B cell (primary cell): ENCODE data around the gene HS3ST5. TPM values are rescaled to one million over a fixed set of nuclear protein-coding genes. Genes with fewer than 3 reads are reported as not detected.

Source experiments
- ATAC-seq: fragments of 200-7000 bp; cut with Tn5 transposase; one replicate; pipeline ENCODE4 v1.10.0; 2021; ENCODE audit warnings: low read depth, mild to moderate bottlenecking, moderate number of reproducible peaks, moderate library complexity
- CTCF ChIA-PET: fragments of 350-600 bp; sonication (Branson Sonifier 250); formaldehyde crosslinking; loops from one replicate; lab custom pipeline; 2021; ENCODE audit warnings: antibody characterized with exemption, inconsistent platforms; lab: Charles Lee
- POLR2A ChIA-PET: fragments of 350-600 bp; sonication (Branson Sonifier 250); formaldehyde crosslinking; loops from one replicate; lab custom pipeline; 2021; ENCODE audit warnings: antibody characterized with exemption; lab: Charles Lee
- DNase-seq: peaks from one replicate; pipeline ENCODE4 v3.0.0; 2013
- H2AFZ ChIP-seq: 2 replicates; pipeline ENCODE4 v1.6.1; 2012; ENCODE audit warnings: mild to moderate bottlenecking, low read depth, low read length; ENCODE audit not compliant: insufficient read depth, poor library complexity, severe bottlenecking
- H3K27ac ChIP-seq, 2 donors: 1 replicate in 1 of 2; 2 replicates in 1 of 2; pipeline ENCODE4 v1.5.1; 2012 to 2013; ENCODE audit warnings: low read length in 2 of 2, mild to moderate bottlenecking in 2 of 2, moderate library complexity in 1 of 2
- H3K27me3 ChIP-seq, 4 experiments: fragments of 200-600 bp in 1 of 4; sonication (generic) in 1 of 4; replicated peaks in 1 of 4; 1 replicate in 2 of 4; 2 replicates in 2 of 4; pipeline versions ENCODE4 v1.6.1 to v1.7.0; 2013 to 2016; ENCODE audit warnings: low read length in 3 of 4, mild to moderate bottlenecking in 2 of 4, mixed read lengths in 1 of 4, moderate library complexity in 1 of 4; ENCODE audit not compliant: insufficient read depth in 4 of 4, control insufficient read depth in 3 of 4; ENCODE audit errors: control extremely low read depth in 1 of 4
- H3K36me3 ChIP-seq, 2 experiments: replicated peaks in 1 of 2; 1 replicate in 1 of 2; 2 replicates in 1 of 2; pipeline versions ENCODE4 v1.6.1 to v1.7.1; 2013; ENCODE audit warnings: low read length in 1 of 2; ENCODE audit not compliant: insufficient read depth in 2 of 2, control insufficient read depth in 1 of 2; ENCODE audit errors: control extremely low read depth in 1 of 2, extremely low read depth in 1 of 2
- H3K4me1 ChIP-seq, 2 donors: fragments of 200-600 bp in 1 of 2; sonication (generic) in 1 of 2; 1 replicate in 1 of 2; 2 replicates in 1 of 2; pipeline versions ENCODE4 v1.5.1 to v1.6.1; 2013 to 2017; ENCODE audit warnings: low read length in 2 of 2; ENCODE audit not compliant: control insufficient read depth in 2 of 2, insufficient read depth in 2 of 2
- H3K4me2 ChIP-seq: replicated peaks from 2 replicates; pipeline ENCODE3; 2012; ENCODE audit warnings: mild to moderate bottlenecking, low read depth, low read length; ENCODE audit not compliant: poor library complexity, severe bottlenecking
- H3K4me3 ChIP-seq, 5 experiments: fragments of 200-600 bp in 1 of 5; sonication (generic) in 1 of 5; 1 replicate in 3 of 5; 2 replicates in 2 of 5; pipeline versions ENCODE4 v1.5.1 to v1.7.0; 2011 to 2016; ENCODE audit warnings: low read length in 4 of 5, mild to moderate bottlenecking in 4 of 5, low read depth in 2 of 5, control low read depth in 1 of 5, moderate library complexity in 1 of 5; ENCODE audit not compliant: insufficient read depth in 1 of 5; ENCODE audit errors: control extremely low read depth in 1 of 5, extremely low read depth in 1 of 5
- H3K79me2 ChIP-seq: fragments of 200-600 bp; sonication (generic); one replicate; pipeline ENCODE4 v1.6.0; 2016; ENCODE audit warnings: low read length; ENCODE audit not compliant: control insufficient read depth, insufficient read depth
- H3K9ac ChIP-seq: fragments of 200-600 bp; sonication (generic); 2 replicates; pipeline ENCODE4 v1.6.1; 2017; ENCODE audit warnings: mild to moderate bottlenecking, low read length, moderate library complexity
- H3K9me3 ChIP-seq, 3 donors: one replicate each; pipeline versions ENCODE4 v1.6.1 to v1.7.1; 2013; ENCODE audit warnings: low read length in 2 of 3; ENCODE audit not compliant: control insufficient read depth in 2 of 3, insufficient read depth in 1 of 3; ENCODE audit errors: control extremely low read depth in 1 of 3
- H4K20me1 ChIP-seq: 2 replicates; pipeline ENCODE4 v1.6.0; 2012; ENCODE audit warnings: mild to moderate bottlenecking, low read length; ENCODE audit not compliant: insufficient read depth, control insufficient read depth, poor library complexity, severe bottlenecking
- H3K27ac Mint-ChIP-seq: one replicate; pipeline ENCODE4 v1.8.0; 2021; ENCODE audit warnings: mixed read lengths
- H3K27me3 Mint-ChIP-seq: one replicate; pipeline ENCODE4 v1.8.0; 2021; ENCODE audit warnings: mixed read lengths
- H3K4me1 Mint-ChIP-seq: one replicate; pipeline ENCODE4 v1.8.0; 2021; ENCODE audit warnings: mixed read lengths
- H3K4me3 Mint-ChIP-seq: one replicate; pipeline ENCODE4 v1.8.0; 2021; ENCODE audit warnings: mixed read lengths
- H3K9me3 Mint-ChIP-seq: one replicate; pipeline ENCODE4 v1.8.0; 2022; ENCODE audit warnings: mixed read lengths; ENCODE audit not compliant: insufficient read depth
- CTCF ChIP-seq: fragments of 200-600 bp; IDR thresholded peaks from one replicate; pipeline ENCODE4 v1.8.0; 2022; ENCODE audit warnings: antibody characterized with exemption, mild to moderate bottlenecking
- EZH2 ChIP-seq: IDR thresholded peaks from 2 replicates; pipeline ENCODE4 v1.6.1; 2012; ENCODE audit warnings: borderline replicate concordance, low read depth, mild to moderate bottlenecking, moderate library complexity, low read length; ENCODE audit not compliant: insufficient read depth, poor library complexity, severe bottlenecking
- WGBS: methylation state at CpG from one replicate; pipeline ENCODE4 v1.1.5; 2013; ENCODE audit warnings: missing lambda C conversion rate; ENCODE audit not compliant: insufficient coverage; 5-methylcytosine and 5-hydroxymethylcytosine counted together
- intact Hi-C: fragments of 100-400 bp; cut with micrococcal nuclease; formaldehyde crosslinking; loops from one replicate; pipeline ENCODE4 v1.10.0; 2022
- polyA plus RNA-seq: library from polyadenylated mRNA; depleted of rRNA; stranded (reverse); fragments of >200 nt; gene quantifications from 2 replicates; pipeline ENCODE4 v1.2.3, GENCODE V29; 2012
- total RNA-seq, 2 donors: library from RNA; stranded (reverse); fragments of 120-200 nt in 1 of 2; gene quantifications; 1 replicate in 1 of 2; 2 replicates in 1 of 2; pipeline versions ENCODE4 v1.2.3 to v1.2.4, GENCODE V29; 2013 to 2022

HS3ST5 gene
- total and polyA plus RNA-seq, 2 donors (not counting 1 experiment from before 2014, with no cell fraction given): not detected

GRCh38 chr6:114144887-114145851, 197.7 kb downstream of the HS3ST5 start:
- intact Hi-C loops: no loop called here
- POLR2A ChIA-PET: no interaction called here
- ATAC-seq: no peak

More at GRCh38 chr6:114144887-114145851, 197.7 kb downstream of the HS3ST5 start:
- CTCF ChIA-PET: no interaction called here
- Histone ChIP-seq H4K20me1 (no peaks in the 10 kb centered on the region), H3K9me3 (peaks cover 2 to 8% (median 6%) of the 10 kb centered on the region in 3 donors), H3K36me3 (no peaks in the 10 kb centered on the region), H3K4me1 (no peaks in the 10 kb centered on the region), H3K4me2 (no peak overlapping the region), H3K27me3 (no peaks in the 10 kb centered on the region), H3K79me2 (no peaks in the 10 kb centered on the region), H2AFZ (no peak overlapping the region), H3K9ac (no peak overlapping the region), H3K4me3 (no peak overlapping the region), H3K27ac (no peak overlapping the region)
- WGBS: 54% methylated on average over 7 of the region's 9 CpGs
- Mint-ChIP-seq H3K4me3 (no peak overlapping the region), H3K27ac (no peak overlapping the region), H3K9me3 (peaks cover 7% of the 10 kb centered on the region), H3K4me1 (no peaks in the 10 kb centered on the region), H3K27me3 (no peaks in the 10 kb centered on the region)
- DNase-seq: no peak
- TF ChIP-seq CTCF: no peak
- TF ChIP-seq EZH2: no peak
